ENCODE results near the gene PDLIM7.

Gene PDLIM7

DNA sequence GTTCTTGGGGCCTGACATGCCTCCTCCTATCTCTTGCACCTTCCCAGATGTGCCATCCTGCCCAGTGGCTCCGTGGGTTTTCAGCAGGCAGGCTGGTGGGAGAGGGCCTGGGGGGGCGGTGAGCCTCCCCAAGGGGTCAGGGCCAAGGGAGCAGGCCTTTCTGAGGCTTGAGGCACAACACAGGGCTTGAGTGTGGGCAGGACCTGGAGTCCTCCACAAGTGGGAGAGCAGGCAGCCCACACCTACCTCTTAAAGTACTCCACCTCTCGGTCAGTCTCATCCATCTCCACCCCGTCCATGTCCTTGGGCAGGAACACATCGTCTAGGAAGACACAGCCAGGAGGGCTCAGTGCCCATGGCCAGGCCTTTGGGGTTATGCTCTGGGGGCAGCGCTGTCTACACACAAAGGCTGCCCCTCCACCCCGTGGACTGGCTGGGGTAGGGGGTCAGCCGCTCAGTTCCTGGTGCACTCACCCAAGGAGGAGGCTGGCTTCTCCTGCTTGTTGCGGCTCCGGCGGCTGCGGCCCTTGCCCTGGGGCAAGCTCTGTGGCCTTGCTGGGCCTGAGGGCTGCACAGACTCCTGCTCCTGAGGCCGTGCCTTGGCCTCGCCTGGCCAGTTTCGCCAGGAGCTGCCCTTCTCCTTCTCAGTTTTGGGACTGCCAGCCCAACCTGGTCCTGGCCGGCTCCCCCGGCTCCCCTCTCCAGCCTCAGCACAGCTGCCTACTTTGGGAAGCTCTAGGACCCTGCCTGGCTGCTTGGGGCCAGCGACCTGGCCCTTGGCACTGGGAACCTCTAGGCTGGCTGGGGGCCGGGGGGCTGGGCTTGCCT, 26.5 kb upstream of the PDLIM7 start:
- no peak for DNase-seq

GRCh38 chr5:177520916-177521513, 23.6 kb upstream of the PDLIM7 start:
- DNase-seq: no peak

GRCh38 chr5:177520271-177520670, 22.9 kb upstream of the PDLIM7 start:
- no peak for DNase-seq

GRCh38 chr5:177519463-177520235, 22.2 kb upstream of the PDLIM7 start:
- no peak for DNase-seq

- no peak for DNase-seq
These were observed 19.5 kb upstream of the PDLIM7 start, which contains the start of gene DDX41 for GRCh38 chr5:177516601-177517568. Gene DDX41, minus strand, starts transcription at chr5:177516961. Its CDS starts 16 bp downstream, at chr5:177516945.

- no peak for DNase-seq
These were observed 18.2 kb upstream of the PDLIM7 start for GRCh38 chr5:177515580-177515979.

DNA sequence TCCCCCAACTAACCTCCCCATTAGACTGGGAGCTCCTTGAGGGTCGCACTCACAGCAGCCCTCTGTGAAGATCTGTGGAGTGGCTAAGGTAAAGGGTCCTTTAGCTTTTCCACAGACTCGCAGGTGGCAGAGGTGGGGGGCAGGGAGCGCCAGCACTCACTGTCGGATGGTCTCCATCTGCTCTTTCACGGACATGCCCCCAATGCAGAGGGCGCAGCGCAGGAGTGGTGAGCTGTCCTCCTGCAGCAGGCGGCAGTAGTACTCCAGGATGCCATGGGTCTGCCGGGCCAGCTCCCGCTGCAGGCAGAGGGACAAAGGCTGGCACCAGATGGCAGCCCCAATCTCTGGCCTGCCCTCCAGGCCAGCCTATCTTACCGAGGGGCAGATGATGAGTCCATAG, 17.1 kb upstream of the PDLIM7 start:
- DNase-seq: no peak

DNA sequence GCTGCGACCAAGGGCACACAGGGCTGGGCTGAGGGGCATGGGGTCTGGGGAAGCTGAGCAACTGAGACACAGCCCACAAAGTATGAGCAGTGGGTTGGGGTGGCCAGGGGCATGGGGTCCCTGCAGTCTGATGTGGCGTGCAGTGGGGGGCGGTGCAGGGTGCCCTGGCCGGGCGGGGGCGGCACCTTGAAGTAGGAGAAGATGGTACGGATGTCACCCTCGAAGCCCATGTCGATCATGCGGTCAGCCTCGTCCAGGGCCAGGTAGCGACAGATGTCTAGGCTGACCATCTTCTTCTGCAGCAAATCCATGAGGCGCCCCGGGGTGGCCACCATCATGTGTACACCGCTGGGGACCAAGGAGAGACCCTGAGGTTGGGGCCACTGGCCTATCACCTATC, 16.1 kb upstream of the PDLIM7 start:
- DNase-seq: no peak

- no peak for DNase-seq
These were observed 15.5 kb upstream of the PDLIM7 start for GRCh38 chr5:177512736-177513380.

- DNase-seq: no peak
These were observed 14.6 kb upstream of the PDLIM7 start for GRCh38 chr5:177511796-177512675.

- DNase-seq: no peak
These were observed 13.8 kb upstream of the PDLIM7 start for GRCh38 chr5:177511181-177511580.

GRCh38 chr5:177510567-177511053, 13.2 kb upstream of the PDLIM7 start:
- DNase-seq: no peak

DNA sequence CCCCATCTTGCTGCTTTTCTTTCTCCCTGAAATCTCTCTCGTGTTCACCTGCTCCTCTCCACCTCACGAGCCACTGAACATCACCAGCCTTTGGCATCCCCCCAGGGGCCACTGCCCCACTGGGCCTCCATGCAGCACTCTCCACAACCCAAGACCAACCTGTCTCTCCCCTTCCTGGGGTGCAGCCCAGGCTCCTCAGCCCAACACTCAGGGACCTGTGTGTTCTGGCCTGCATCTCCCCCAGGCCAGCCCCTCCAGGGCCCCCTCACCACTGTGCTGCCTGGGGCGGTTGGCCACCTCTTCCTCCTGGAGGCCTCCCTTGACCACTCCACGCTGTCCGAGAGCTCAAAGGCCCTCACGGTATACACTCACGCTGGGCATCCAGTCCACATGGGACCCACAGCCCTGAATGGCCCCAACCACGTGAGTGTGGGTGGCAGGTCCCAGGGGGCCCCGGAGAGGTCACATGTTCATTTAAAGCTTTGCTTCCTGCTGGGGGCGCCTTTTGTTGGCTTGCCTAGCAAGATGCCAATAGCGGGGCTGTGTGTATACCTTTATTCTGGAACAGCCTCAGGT, 12.7 kb upstream of the PDLIM7 start:
- DNase-seq: no peak

DNA sequence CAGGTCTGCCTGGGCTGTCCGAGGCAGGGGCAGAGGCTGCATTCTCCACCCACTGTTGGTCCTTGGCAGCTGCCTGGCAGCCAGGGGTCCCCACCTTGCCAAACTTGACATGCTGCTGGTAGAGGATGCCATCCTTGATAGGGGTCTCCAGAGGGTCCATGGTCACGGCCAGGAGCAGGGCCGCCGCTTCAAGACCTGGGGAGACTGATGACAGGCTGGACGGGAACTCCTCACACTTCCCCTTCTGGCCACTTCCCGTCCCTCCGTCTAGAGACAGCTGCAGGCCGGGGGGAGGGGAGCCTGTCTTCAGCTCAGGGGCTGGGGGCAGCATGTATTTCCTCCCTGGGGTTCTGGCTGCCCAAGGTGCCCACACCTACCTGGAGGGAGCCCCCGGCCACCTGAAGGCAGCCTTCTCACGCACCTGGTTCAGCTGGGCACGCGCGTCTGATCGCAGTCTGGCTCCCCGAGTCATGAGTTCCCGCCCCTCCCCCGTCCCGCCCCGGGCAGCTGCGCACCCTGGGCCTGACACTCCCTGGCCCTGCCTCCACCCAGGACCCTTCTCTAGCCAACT, 12.1 kb upstream of the PDLIM7 start, which contains the start of gene DOK3:
Gene DOK3, minus strand, starts transcription at position 446 of the 571 bp plus-strand sequence. Its CDS starts 286 bp downstream, at position 160.
- DNase-seq: no peak

DNA sequence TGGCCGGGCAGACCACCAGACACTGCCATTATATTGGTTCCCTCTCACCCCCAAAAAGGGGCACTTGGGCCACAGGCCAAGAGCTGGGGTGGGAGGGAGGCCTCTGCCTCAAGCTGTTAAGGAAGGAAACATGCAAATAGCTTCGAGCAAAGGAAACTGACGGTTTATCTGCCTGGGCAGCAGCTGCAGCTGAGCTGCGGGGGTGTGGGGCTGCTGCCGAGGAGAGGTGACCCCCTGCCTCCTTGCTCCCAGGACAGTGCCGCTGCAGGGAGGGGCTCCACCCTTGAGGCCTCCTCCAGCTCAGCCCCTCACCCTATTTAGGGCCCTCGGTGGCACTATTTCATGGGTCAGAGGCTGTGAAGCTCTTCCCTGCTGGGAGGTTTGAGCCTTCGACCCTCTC, 11.4 kb upstream of the PDLIM7 start:
- no peak for DNase-seq

GRCh38 chr5:177508221-177508611, 10.8 kb upstream of the PDLIM7 start:
- no peak for DNase-seq

DNA sequence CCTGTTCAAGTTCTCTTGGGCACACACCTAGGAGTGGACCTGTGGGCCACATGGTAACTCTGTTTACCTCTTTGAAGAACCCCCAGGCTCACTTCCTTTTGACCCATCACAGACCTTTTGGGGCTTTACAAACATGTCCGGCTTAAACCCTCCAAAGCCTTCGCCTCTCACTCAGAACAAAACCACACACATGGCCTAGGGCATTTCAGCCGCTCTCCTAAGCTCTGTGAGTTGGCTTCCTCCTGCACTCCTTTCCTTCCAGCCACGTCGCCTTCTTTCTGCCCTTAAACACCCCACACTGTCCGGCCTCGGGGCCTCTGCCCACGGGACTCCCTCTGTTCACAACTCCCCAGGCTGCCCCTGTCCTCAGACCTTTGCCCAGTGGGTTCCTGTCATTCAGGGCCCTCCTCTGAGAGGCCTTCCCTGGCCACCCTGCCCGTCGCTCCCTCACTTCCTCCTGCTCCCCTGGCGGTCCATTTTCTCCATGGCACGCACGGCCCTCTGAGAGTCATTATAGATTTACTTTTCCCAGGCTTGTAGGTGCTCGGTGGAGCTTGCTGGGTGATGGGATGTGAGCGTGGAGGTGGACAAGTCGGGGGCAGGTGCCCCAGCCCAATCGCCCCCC, 10.3 kb upstream of the PDLIM7 start:
- DNase-seq: no peak

DNA sequence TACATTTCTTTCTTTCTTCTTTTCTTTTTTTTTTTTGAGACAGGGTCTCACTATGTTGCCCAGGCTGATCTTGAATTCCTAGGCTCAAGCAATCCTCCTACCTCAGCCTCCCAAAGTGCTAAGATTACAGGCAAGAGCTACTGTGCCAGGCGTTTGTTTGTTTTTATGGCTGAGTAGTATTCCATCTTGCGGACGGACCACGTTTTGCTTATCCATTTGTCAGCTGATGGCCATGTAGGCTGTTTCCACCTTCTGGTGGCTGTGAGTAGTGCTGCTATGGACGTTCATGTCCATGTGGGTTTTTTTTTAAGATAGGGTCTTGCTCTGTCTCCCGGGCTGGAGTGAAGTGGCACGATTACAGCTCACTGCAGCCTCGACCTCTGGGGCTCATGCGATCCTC, 9.8 kb upstream of the PDLIM7 start:
- no peak for DNase-seq

DNA sequence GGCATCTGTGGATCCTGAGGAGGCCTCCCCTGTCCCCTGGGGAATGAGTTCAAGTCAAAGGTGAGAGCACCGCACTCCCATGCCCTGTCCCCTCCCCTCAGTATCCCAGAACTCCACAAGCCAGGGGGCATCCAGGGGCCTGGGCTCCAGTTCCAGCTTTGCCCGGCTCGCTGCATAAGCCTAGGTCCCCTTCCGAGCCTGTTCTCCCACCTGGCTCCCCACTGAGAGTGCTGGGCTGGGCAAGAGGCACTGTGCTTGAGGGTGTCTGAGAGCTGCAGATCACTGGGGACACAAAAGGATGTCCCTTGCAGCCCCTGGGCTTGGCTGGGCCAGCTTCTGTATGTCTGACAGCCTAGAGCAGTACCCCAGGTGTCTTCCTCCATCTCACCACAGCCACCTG, 7.7 kb upstream of the PDLIM7 start:
- DNase-seq: no peak
